Esophagus muscularis mucosa (tissue), 4 donors: ENCODE results near the gene TSPYL4.

Experiments
- CTCF ChIP-seq, 3 experiments: fragments of 200-600 bp in 2 of 3; fragments of 450-650 bp in 1 of 3; sonication (generic) in 2 of 3; IDR thresholded peaks; one replicate each; pipeline ENCODE4 v1.5.1; 2017 to 2019; ENCODE audit warnings: antibody characterized with exemption in 3 of 3, mild to moderate bottlenecking in 2 of 3, moderate library complexity in 1 of 3
- EP300 ChIP-seq: sonication (generic); formaldehyde crosslinking; IDR thresholded peaks from one replicate; pipeline ENCODE4 v1.6.1; 2017; ENCODE audit warnings: antibody characterized with exemption
- POLR2AphosphoS5 ChIP-seq, 2 donors: sonication (generic); formaldehyde crosslinking; IDR thresholded peaks; one replicate each; pipeline ENCODE4 v1.6.1; 2017; ENCODE audit warnings: antibody characterized with exemption in 2 of 2

GRCh38 chr6:116283191-116283590 is 29.3 kb upstream of the TSPYL4 start:
- TF ChIP-seq CTCF (IDR thresholded peaks at IDR 0.05) (no peak), POLR2AphosphoS5 (IDR thresholded peaks at IDR 0.05) (no peak), EP300 (no peak)
